ENCODE data around the gene GALNT12.

GALNT12 gene

GRCh38 chr9:98880311-98881015 lies 73.0 kb downstream of the GALNT12 start:
- DNase-seq (ENCODE audit: low read depth in 2 of 2): no peak

GRCh38 chr9:98881356-98881755 lies 73.9 kb downstream of the GALNT12 start:
- no peak for DNase-seq (ENCODE audit: low read depth in 2 of 2)

DNA sequence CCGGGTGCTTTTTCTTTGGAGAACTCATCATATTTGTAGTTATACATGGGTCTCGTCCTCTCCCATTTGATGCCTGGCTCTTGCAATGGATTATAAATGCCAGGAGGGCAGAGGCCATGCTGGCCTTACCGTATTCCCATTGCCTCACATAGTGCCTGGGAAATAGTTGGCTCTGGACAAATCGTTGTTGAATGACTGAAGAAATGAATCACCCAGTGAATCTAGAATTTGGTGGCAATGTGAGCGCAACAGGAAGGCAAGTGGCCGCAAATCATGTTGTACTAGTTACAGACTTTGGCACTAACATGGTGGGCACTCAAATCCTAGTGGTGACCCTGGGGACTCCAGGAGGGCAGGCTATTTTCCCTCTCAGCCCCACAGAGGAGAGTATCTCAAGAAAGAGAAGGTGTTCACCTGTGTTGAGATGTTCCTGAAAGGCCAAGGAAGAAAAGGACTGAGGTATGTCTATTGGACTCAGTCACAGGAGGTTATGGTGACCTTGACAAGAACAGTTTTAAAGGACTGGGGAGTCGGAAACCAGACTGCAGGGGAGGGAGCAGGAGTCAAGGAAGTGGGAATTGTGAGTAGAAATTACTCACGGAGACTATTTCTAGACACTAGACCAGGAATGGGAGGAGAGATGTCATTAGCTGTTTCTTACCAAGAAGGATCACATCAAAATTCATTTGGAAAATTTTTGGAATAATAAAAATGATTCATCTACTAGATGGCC lies 74.5 kb downstream of the GALNT12 start:
- no peak for DNase-seq (ENCODE audit: low read depth in 2 of 2)

GRCh38 chr9:98882569-98882923 lies 75.1 kb downstream of the GALNT12 start:
- no peak for DNase-seq (ENCODE audit: low read depth in 2 of 2)

GRCh38 chr9:98883276-98883675 lies 75.8 kb downstream of the GALNT12 start:
- DNase-seq (ENCODE audit: low read depth in 2 of 2): no peak

GRCh38 chr9:98884849-98885248 lies 77.4 kb downstream of the GALNT12 start:
- no peak for DNase-seq (ENCODE audit: low read depth in 2 of 2)

DNA sequence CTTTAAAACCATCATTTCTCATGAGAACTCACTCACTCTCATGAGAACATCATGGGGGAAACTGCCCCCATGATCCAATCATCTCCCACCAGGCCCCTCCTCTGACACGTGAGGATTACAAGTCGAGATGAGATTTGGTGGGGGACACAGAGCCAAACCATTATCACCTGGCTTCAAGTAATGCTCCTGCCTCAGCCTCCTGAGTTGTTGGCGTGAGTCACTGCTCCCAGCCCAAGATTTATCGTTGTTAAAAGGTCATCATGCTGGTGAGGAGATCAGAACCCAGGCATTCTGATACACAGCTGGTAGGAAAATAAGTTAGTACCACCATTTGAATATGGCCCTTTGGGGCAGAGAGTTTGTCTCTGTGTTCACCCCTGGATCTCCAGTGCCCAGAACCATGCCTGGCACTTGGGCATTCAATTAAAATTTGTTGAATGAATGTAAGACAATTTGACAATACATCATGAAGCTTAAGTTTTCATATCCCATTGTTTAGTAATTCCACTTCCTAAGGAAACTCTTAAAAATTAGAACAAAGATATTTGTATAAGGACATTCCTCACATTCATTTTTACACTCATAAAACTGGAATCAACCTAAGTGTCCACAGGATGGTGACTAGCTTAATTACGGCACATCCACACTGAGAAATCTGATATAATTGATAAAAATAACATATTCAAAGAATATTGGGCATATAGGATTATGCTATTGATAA lies 78.3 kb downstream of the GALNT12 start:
- DNase-seq (ENCODE audit: low read depth in 2 of 2): no peak

- no peak for DNase-seq (ENCODE audit: low read depth in 2 of 2)
Measured at GRCh38 chr9:98886691-98887229, 79.3 kb downstream of the GALNT12 start.

GRCh38 chr9:98887918-98888510 lies 80.5 kb downstream of the GALNT12 start:
- no peak for DNase-seq (ENCODE audit: low read depth in 2 of 2)

DNA sequence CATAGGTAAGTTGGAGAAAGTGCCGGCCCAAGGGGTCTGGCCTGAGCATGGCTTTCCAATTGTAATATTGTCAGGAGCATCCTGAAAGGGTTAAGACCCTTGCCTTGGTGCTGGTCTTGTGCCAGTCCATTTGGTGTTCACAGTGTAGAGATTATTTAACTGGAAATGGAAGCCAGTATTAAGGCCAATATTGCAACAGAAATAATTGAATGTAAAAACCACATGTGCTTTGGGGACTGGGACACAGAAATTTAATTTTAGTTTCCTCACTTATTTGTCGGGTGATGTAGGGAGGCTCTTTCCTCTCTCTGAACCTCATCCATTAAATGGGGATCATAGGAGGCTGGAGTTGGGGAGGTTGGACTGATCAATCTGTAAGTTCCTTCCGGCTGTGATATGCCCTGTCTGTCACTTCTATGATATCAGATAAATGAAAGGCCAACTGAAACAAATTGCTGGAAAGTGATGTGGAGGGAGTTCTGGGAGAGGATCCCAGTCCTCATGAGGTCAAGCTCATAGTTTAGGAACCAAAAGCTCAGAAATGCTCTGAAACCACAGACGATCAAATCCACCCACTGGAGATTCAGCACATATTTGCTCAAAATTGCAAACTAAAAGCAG lies 81.4 kb downstream of the GALNT12 start:
- no peak for DNase-seq (ENCODE audit: low read depth in 2 of 2)

- DNase-seq (ENCODE audit: low read depth in 2 of 2): no peak
Measured at GRCh38 chr9:98890256-98890655, 82.8 kb downstream of the GALNT12 start.

GRCh38 chr9:98892288-98892687 lies 84.8 kb downstream of the GALNT12 start:
- DNase-seq (ENCODE audit: low read depth in 2 of 2): no peak

DNA sequence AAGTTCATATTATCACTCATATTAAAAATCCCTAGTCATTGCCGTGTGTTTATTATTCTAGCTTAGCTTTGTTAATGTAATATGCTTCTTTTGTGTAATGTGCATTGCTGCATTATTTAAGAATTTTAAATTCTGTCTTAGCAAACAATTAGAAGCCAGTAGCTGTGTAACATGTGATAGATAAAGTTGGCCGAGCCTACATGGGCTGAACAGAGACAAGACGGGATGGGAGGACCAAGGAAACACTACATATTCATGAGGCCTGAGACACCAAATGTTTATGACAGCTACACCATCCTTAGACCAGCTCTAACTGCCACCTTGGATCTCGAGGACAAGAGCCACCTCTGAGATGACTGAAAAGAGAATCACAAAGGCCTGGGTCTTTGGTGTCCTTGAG lies 85.2 kb downstream of the GALNT12 start:
- DNase-seq (ENCODE audit: low read depth in 2 of 2): no peak

DNA sequence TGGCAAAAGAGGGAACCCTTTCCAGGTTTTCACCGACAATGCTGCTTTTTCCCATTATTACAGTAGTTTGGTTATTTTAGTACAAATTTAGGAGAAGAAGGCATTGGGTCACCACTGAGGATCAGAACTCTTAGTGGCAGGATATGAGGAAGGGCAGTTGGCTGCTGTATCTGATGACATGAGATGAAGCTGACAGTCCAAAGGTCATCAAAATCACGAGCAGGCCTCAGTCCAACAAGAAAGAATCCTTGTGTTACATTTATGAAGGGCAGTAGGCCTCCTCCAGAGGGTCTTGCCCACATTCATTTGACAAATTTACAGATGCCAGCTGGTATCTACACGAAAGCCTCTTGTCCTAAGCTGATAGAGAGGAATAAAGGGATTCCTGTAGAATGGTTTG lies 86.7 kb downstream of the GALNT12 start:
- DNase-seq (ENCODE audit: low read depth in 2 of 2): no peak

GRCh38 chr9:98894761-98895160 lies 87.3 kb downstream of the GALNT12 start:
- no peak for DNase-seq (ENCODE audit: low read depth in 2 of 2)

- DNase-seq (ENCODE audit: low read depth in 2 of 2): no peak
Measured at GRCh38 chr9:98896632-98897031, 89.2 kb downstream of the GALNT12 start.

DNA sequence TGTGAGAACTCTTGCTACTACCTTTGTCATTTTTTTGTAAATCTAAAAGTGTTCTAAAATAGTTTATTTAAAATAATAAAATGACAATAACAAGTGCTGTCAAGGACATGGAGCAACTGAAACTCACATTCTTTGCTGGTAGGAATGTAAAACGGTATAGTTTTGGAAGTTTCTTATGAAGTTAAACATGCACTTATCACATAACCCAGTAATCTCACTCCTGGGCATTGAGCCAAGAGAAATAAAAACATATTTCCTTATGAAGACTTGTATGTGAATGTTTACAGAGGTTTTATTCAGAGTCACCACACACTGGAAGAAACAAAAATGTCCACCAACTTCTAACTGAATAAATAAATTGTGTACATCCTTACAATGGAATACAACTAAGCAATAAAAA lies 90.3 kb downstream of the GALNT12 start:
- no peak for DNase-seq (ENCODE audit: low read depth in 2 of 2)

GRCh38 chr9:98899408-98900056 lies 92.1 kb downstream of the GALNT12 start:
- no peak for DNase-seq (ENCODE audit: low read depth in 2 of 2)

All from stimulated activated CD8-positive, alpha-beta memory T cell treated with anti-CD3 and anti-CD28 coated beads, Interleukin-15, amount 100 ng/mL, for 4 hours (primary cell).